Right lobe of liver (tissue), 6 donors: ENCODE measurements around the gene PRPF8. TPM values are rescaled to one million over a fixed set of nuclear protein-coding genes. Genes with fewer than 3 reads are reported as not detected.

Experiments used
- ATAC-seq, 4 donors: fragments of 200-7000 bp; cut with Tn5 transposase; one replicate each; pipeline ENCODE4 v1.9.1; 2020; ENCODE audit warnings: mild to moderate bottlenecking in 4 of 4, moderate library complexity in 4 of 4
- DNase-seq, 3 donors: peaks; one replicate each; pipeline ENCODE4 v3.0.0-alpha.2; 2020
- H3K27ac ChIP-seq, 3 donors: fragments of 200-600 bp; one replicate each; pipeline ENCODE4 v1.8.0; 2022
- H3K27me3 ChIP-seq, 2 donors: fragments of 200-600 bp; one replicate each; pipeline ENCODE4 v1.8.0; 2022
- H3K36me3 ChIP-seq, 4 donors: fragments of 200-600 bp; sonication (generic) in 1 of 4; one replicate each; pipeline versions ENCODE4 v1.5.1 to v1.8.0; 2017 to 2022; ENCODE audit warnings: control low read depth in 1 of 4
- H3K4me1 ChIP-seq, 4 donors: fragments of 200-600 bp; sonication (generic) in 1 of 4; one replicate each; pipeline versions ENCODE4 v1.5.1 to v1.8.0; 2017 to 2022; ENCODE audit warnings: control low read depth in 1 of 4
- H3K4me3 ChIP-seq, 3 donors: fragments of 200-600 bp; one replicate each; pipeline ENCODE4 v1.8.0; 2022
- H3K9me3 ChIP-seq, 4 donors: fragments of 200-600 bp; sonication (generic) in 1 of 4; one replicate each; pipeline versions ENCODE4 v1.5.1 to v1.8.0; 2017 to 2022; ENCODE audit warnings: control low read depth in 1 of 4
- POLR2A ChIP-seq: fragments of 450-650 bp; IDR thresholded peaks from one replicate; pipeline ENCODE4 v1.6.1; 2017; ENCODE audit warnings: antibody characterized with exemption, mild to moderate bottlenecking
- WGBS: methylation state at CpG from one replicate; pipeline ENCODE4 v1.1.6; 2018; ENCODE audit warnings: low coverage, low lambda C conversion rate; ENCODE audit not compliant: insufficient coverage; ENCODE audit errors: missing lambda C conversion rate; 5-methylcytosine and 5-hydroxymethylcytosine counted together
- intact Hi-C, 2 donors: fragments of 100-400 bp; cut with DNase I; formaldehyde crosslinking; loops; one replicate each; pipeline versions ENCODE4 v1.11.2 to v1.14.1; 2022
- total RNA-seq, 6 experiments: library from RNA; depleted of rRNA in 2 of 6; stranded (reverse); fragments of >200 nt in 2 of 6; fragmentation: NEBNext Ultra II Directional in 3 of 6; extraction: Animal tissue kit (Norgen Biotek cat#: 25700) in 3 of 6; gene quantifications; one replicate each; pipeline versions ENCODE4 v1.1.0 to v1.2.4, GENCODE V29; 2016 to 2023
- TF ChIP-seq, protein P1 (sequence below), 4 donors: fragments of 200-600 bp in 3 of 4; fragments of 450-650 bp in 1 of 4; IDR thresholded peaks; one replicate each; pipeline versions ENCODE4 v1.5.1 to v1.8.0; 2016 to 2022; ENCODE audit warnings: antibody characterized with exemption in 4 of 4, mild to moderate bottlenecking in 2 of 4
- donor health status: DM: no; HTN: yes; CAD: no.
- donor health status: DM: no; HTN: no; CAD: no.
- donor health status: DM: no; HTN: no; CAD: no.
- donor health status: DM: no; HTN: yes; CAD: no.
- donor health status: DM: no; HTN: yes; CAD: no.

The PRPF8 gene
- total RNA-seq, 6 experiments from 2014 or later: 79.3 to 116 (median 102) TPM

DNA sequence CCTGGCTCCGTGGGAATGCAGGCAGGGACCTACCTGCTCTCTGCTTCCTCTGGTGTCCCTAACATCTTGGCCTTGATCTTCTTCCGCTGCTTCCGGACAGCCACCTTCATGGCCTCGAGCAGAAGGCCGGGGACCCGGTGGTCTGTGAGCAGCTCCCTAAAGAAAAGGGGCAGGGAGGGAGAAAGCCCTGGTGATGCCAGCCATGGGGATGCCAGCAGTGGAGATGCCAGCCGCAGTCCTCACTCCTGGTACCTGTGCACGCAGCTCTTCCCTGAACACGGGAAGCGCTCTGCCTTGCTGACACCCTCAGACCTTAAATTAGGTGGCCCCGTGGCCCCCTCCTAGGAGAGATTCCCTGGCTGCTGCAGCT lies 36.9 kb downstream of the PRPF8 start:
- Histone ChIP-seq H3K27ac (peak overlapping the region in 2 of 3 donors; percentile 52 to 71), H3K4me1 (peaks cover 0 to 35% (median 20%) of the 10 kb centered on the region in 4 donors), H3K9me3 (no peaks in the 10 kb centered on the region), H3K27me3 (no peaks in the 10 kb centered on the region), H3K4me3 (no peak overlapping the region), H3K36me3 (peaks cover 3 to 24% (median 16%) of the 10 kb centered on the region in 4 donors)
- intact Hi-C loops: no loop called here
- TF ChIP-seq, protein P1, sequence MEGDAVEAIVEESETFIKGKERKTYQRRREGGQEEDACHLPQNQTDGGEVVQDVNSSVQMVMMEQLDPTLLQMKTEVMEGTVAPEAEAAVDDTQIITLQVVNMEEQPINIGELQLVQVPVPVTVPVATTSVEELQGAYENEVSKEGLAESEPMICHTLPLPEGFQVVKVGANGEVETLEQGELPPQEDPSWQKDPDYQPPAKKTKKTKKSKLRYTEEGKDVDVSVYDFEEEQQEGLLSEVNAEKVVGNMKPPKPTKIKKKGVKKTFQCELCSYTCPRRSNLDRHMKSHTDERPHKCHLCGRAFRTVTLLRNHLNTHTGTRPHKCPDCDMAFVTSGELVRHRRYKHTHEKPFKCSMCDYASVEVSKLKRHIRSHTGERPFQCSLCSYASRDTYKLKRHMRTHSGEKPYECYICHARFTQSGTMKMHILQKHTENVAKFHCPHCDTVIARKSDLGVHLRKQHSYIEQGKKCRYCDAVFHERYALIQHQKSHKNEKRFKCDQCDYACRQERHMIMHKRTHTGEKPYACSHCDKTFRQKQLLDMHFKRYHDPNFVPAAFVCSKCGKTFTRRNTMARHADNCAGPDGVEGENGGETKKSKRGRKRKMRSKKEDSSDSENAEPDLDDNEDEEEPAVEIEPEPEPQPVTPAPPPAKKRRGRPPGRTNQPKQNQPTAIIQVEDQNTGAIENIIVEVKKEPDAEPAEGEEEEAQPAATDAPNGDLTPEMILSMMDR (IDR thresholded peaks at IDR 0.05): no peak
- no peak for TF ChIP-seq POLR2A
- ATAC-seq: no peak
- 70% methylated on average over 2 of the region's 11 CpGs for WGBS
- no peak for DNase-seq

DNA sequence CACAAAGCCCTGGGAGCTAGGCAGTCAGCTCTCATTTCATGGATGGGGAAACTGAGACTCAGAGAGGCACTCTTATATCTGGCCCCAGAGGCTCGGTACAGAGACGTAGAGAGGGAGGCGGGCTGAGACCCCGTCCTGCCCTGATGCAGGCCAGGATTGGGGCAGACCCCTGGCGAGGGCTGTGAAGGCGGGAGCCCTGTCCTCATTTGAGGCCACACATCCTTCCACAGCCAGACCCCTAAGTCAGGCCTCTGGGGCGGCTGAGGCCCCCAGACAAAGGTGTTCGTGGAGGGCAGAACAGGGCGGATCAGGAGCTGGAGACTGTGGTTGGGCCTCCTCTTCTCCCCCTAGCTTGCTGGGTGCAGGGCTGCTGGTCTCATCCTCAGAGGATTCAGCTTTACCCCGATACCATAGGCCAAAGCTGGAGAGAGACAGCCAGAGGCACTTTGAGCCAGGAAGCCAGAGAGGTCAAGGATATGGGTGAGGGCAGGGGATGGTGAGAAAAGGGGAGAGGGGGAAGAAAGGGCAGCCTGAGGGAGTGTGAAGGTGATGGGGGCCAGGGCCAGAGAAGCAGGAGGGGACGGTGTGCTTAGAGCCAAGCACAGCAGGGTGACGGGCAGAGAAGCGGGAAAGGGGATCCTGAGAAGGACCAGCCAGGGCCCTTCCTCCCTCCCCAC lies 38.3 kb downstream of the PRPF8 start:
- Histone ChIP-seq H3K27ac (peak overlapping the region; percentile 34 to 78 (median 55)), H3K4me1 (peaks cover 0 to 29% (median 18%) of the 10 kb centered on the region in 4 donors), H3K4me3 (no peak overlapping the region), H3K27me3 (no peaks in the 10 kb centered on the region), H3K36me3 (peaks cover 3 to 9% (median 6%) of the 10 kb centered on the region in 4 donors), H3K9me3 (no peaks in the 10 kb centered on the region)
- intact Hi-C loops: no loop called here
- TF ChIP-seq, protein P1 (IDR thresholded peaks at IDR 0.05): no peak
- TF ChIP-seq POLR2A: no peak
- 75% methylated on average over 4 of the region's 13 CpGs for WGBS
- no peak for DNase-seq
- ATAC-seq: no peak

DNA sequence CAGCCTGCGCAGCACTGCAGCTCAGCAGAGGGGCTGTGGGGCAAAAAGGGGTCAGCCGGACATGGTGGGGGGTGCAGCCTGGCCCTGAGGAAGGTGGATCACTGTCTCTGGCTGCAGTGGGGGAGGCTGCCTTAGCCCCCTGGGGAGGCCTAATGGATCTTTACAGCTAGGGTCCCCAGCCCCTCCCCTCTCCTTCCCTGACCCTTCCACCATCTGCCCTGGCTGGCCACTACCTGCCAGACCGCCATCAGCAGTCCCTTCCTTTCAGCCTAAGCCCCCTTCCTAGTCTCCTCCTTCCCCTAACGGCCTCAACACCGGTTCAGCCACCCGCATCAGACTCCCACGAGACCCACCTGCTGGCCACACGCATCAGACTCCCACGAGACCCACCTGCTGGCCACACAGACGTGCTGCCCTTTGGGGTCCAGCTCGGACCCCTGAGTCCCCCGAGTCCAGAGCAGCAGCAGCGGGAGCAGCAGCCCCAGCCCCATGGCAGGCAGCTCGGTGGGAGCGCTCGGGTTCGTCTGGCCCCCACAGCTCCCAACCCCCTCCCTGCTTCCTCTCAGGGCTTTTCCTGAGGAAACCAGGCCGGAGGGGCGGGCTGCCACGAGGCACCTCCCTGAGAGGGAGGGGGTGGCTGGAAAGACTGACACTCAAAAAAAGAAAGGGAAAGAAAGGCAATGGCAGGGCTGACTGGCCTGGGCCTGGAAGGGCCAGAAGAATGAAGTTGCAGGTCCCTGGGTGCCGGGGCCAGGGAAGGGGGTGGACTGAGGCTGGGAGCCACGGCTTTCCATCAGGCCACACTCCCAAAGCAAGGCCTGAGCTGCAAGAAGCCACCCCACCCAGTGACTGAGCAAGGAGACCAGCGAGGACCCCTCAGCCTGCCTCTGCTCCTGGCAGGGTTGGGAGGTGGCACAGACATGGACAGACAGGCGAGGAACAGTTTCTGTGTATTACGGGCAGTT lies 39.2 kb downstream of the PRPF8 start, which contains the start of gene SCARF1:
Gene SCARF1, minus strand, starts transcription at position 526 of the 965 bp plus-strand sequence. Its CDS starts 35 bp downstream, at position 491.
- WGBS: 55% methylated on average over 15 of the region's 25 CpGs
- TF ChIP-seq, protein P1 (IDR thresholded peaks at IDR 0.05): no peak
- peak; percentile 43 for TF ChIP-seq POLR2A
- Histone ChIP-seq H3K27me3 (no peaks in the 10 kb centered on the region), H3K36me3 (peaks cover 0 to 3% (median 2%) of the 10 kb centered on the region in 4 donors), H3K27ac (peak within 1 kb of the TSS; percentile 34 to 78 (median 55)), H3K4me3 (peak within 1 kb of the TSS; percentile 28 to 41 (median 31)), H3K9me3 (no peaks in the 10 kb centered on the region), H3K4me1 (peaks cover 0 to 23% (median 10%) of the 10 kb centered on the region in 4 donors)
- peak in 1 of 4 donors; percentile 3 for ATAC-seq
- peak; percentile 74 to 81 (median 75) for DNase-seq
- intact Hi-C loops: no loop called here

DNA sequence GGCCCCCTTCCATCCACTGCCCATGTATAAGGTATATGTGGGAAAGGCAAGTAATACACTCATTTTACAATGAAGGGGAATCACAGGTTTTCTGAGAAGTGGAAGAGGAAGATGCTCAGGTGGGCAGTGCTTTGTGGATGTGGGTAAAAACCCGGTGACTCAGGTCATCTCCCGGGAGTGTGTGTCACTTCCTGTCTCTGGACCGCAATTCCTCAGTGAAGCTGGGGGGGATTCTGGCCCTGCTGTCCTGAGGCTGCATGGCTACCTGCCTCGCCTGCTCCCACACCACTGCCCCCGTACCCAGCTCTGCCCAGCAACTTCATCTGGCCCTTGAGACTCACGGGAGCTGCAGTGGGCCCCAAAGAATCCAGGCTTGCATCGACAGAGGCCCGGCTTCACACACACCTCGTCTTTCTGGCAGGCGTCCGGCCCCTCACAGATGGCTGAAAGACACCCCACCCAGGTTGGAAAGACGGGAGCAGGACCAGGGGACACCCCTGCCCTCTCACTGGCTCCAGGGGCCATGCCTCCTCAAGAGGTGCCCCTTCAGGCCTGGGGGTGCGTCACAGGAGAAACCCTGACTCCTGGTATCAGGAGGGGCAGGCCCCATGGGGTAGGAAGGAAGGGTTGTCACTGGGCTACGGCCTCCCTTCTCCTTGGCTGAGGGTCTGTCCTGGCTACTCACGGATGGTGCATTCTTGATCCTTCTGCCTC lies 40.0 kb downstream of the PRPF8 start:
- DNase-seq: no peak
- peak overlapping the region; percentile 31 to 78 (median 55) for H3K27ac ChIP-seq
- intact Hi-C loops: no loop called here
- H3K4me1 ChIP-seq: peaks cover 0 to 18% (median 8%) of the 10 kb centered on the region in 4 donors
- H3K27me3 ChIP-seq: no peaks in the 10 kb centered on the region
- H3K9me3 ChIP-seq: no peaks in the 10 kb centered on the region
- H3K4me3 ChIP-seq: peak overlapping the region; percentile 31 to 54 (median 41)
- TF ChIP-seq POLR2A: no peak
- TF ChIP-seq, protein P1 (IDR thresholded peaks at IDR 0.05): no peak
- peaks cover 0 to 3% (median 1%) of the 10 kb centered on the region in 4 donors for H3K36me3 ChIP-seq
- 71% methylated on average over 1 of the region's 15 CpGs for WGBS
- ATAC-seq: no peak
